ENCODE measurements around the gene ZCWPW2. TPM values are rescaled to one million over a fixed set of nuclear protein-coding genes. Genes with fewer than 3 reads are reported as not detected.

Gene ZCWPW2
- total and polyA plus RNA-seq, 2 of the 4 experiments (the other 2 are of a cell fraction) = 0.18 to 0.24 TPM

DNA sequence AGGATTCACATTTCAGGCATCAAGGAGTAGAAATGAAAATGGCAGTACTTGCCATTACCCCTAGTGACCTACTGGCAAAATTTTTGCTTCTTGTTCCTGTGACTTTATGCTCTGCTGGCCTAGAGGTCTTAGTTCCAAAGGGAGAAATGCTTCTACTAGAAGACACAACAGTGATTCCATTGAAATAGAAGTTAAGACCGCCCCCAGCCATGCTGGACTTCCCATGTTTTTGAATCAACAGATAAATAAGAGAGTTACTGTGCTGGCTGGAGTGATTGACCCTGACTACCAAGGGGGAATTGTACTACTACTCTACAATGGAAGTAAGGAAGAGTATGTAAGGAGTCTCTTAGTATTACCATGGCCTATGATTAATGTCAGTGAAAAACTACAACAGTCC, 196.3 kb downstream of the ZCWPW2 start:
- Histone ChIP-seq H3K27me3 (ENCODE audit: control insufficient read depth, insufficient read depth, low read length) (no peaks in the 10 kb centered on the region), H3K4me3 (ENCODE audit: insufficient read depth, low read depth, low read length) (no peak overlapping the region), H4K5ac (ENCODE audit: low read depth, low read length) (no peak overlapping the region), H3K9me3 (ENCODE audit: control insufficient read depth, insufficient read depth, low read length) (no peaks in the 10 kb centered on the region), H2BK120ac (ENCODE audit: low read depth, low read length) (no peak overlapping the region), H3K27ac (ENCODE audit: insufficient read depth, low read length) (no peak overlapping the region), H4K91ac (ENCODE audit: insufficient read depth, low read depth, low read length) (no peak overlapping the region), H2BK15ac (ENCODE audit: low read depth, low read length) (no peak overlapping the region), H2AK9ac (replicated peaks; ENCODE audit: low read depth, low read length, poor library complexity) (no peak overlapping the region), H3K14ac (replicated peaks; ENCODE audit: low read depth, low read length) (no peak overlapping the region), H3K4me2 (ENCODE audit: low read depth, low read length) (no peak overlapping the region), H2BK20ac (ENCODE audit: low read depth, low read length) (no peak overlapping the region), H4K20me1 (ENCODE audit: insufficient read depth, low read length) (no peaks in the 10 kb centered on the region), H2AFZ (replicated peaks; ENCODE audit: low read length, poor library complexity) (no peak overlapping the region), H3K23ac (ENCODE audit: low read depth, low read length) (no peak overlapping the region), H3K9ac (ENCODE audit: low read depth, low read length) (no peak overlapping the region), H2BK5ac (ENCODE audit: low read depth, low read length, poor library complexity, severe bottlenecking) (no peak overlapping the region), H3K79me1 (ENCODE audit: low read depth in 1 of 2, low read length in 2 of 2) (no peaks in the 10 kb centered on the region), H3K4ac (ENCODE audit: low read depth, low read length) (no peak overlapping the region), H3K4me1 (ENCODE audit: control insufficient read depth, insufficient read depth, low read length) (no peaks in the 10 kb centered on the region), H2AK5ac (ENCODE audit: low read depth, low read length) (no peak overlapping the region), H3K56ac (ENCODE audit: extremely low read depth, insufficient read depth, low read length) (no peak overlapping the region), H3K36me3 (ENCODE audit: control insufficient read depth, insufficient read depth, low read length) (no peaks in the 10 kb centered on the region), H3K9me1 (ENCODE audit: insufficient read depth, low read length) (no peaks in the 10 kb centered on the region), H4K8ac (ENCODE audit: low read depth in 2 of 2, low read length in 2 of 2) (no peak overlapping the region), H3K18ac (ENCODE audit: low read depth, low read length) (no peak overlapping the region)
- POLR2A ChIA-PET (ENCODE audit: unreplicated experiment) = no interaction called here
- WGBS, 2 experiments (ENCODE audit: extremely low coverage in 2 of 2, insufficient read length in 1 of 2) = no CpG with 5 or more reads among the region's 1 CpG
- intact Hi-C loops (cut with micrococcal nuclease) = no loop called here
- CTCF ChIA-PET = no interaction called here
- dilution Hi-C loops (cut with HindIII; ENCODE audit: low sequenced_read_pairs, unreplicated experiment) = no loop called here
- DNase-seq (no peak), ATAC-seq (ENCODE audit: low read depth) (no peak)
- in situ Hi-C loops (cut with MboI; ENCODE audit: low sequenced_read_pairs) = no loop called here
- BruUV-seq (replicated peaks) = no TSS peak
- TF ChIP-seq RAD21 (IDR thresholded peaks at IDR 0.05; ENCODE audit: low read length) = no peak
- no peak for TF ChIP-seq MAZ (IDR thresholded peaks at IDR 0.05; ENCODE audit: borderline replicate concordance, low read depth, low read length)
- TF ChIP-seq BHLHE40 (IDR thresholded peaks at IDR 0.05; ENCODE audit: low read depth, low read length) = no peak
- no peak for TF ChIP-seq FOS (IDR thresholded peaks at IDR 0.05; ENCODE audit: low read depth, low read length)

Data from IMR-90 (cell line).